Loucy (cell line): ENCODE data around the gene CKLF.

Experiments
- H2AFZ ChIP-seq: fragments of 200-600 bp; sonication (generic); 2 replicates; pipeline ENCODE4 v1.6.0; 2016; ENCODE audit warnings: antibody characterized with exemption, mild to moderate bottlenecking, low read length, moderate library complexity
- H3F3A ChIP-seq: fragments of 200-600 bp; 2 replicates; pipeline ENCODE4 v1.6.0; 2016; ENCODE audit warnings: antibody characterized with exemption, low read depth, mild to moderate bottlenecking
- H3K27me3 ChIP-seq: fragments of 200-600 bp; sonication (generic); 2 replicates; pipeline ENCODE4 v1.6.1; 2014; ENCODE audit warnings: low read length, mild to moderate bottlenecking; ENCODE audit not compliant: insufficient read depth, poor library complexity, severe bottlenecking
- H3K36me3 ChIP-seq: fragments of 200-600 bp; sonication (generic); 2 replicates; pipeline ENCODE4 v1.6.1; 2016; ENCODE audit warnings: low read length; ENCODE audit not compliant: insufficient read depth
- H3K4me1 ChIP-seq: fragments of 200-600 bp; sonication (generic); 2 replicates; pipeline ENCODE4 v1.5.1; 2014; ENCODE audit warnings: low read length, mild to moderate bottlenecking; ENCODE audit not compliant: insufficient read depth, poor library complexity, severe bottlenecking
- H3K4me2 ChIP-seq: fragments of 200-600 bp; sonication (generic); 2 replicates; pipeline ENCODE4 v1.6.0; 2014; ENCODE audit warnings: antibody characterized with exemption, low read length, low read depth, mild to moderate bottlenecking; ENCODE audit not compliant: poor library complexity, severe bottlenecking
- H3K4me3 ChIP-seq: fragments of 200-600 bp; sonication (generic); 2 replicates; pipeline ENCODE4 v1.5.1; 2014; ENCODE audit warnings: low read length, mild to moderate bottlenecking, mixed read lengths; ENCODE audit not compliant: poor library complexity, severe bottlenecking
- H3K79me2 ChIP-seq: fragments of 200-600 bp; sonication (generic); 2 replicates; pipeline ENCODE4 v1.6.1; 2014; ENCODE audit warnings: low read length; ENCODE audit not compliant: insufficient read depth
- H3K9ac ChIP-seq: fragments of 200-600 bp; sonication (generic); 2 replicates; pipeline ENCODE4 v1.6.0; 2014; ENCODE audit warnings: mild to moderate bottlenecking, low read depth, low read length, moderate library complexity; ENCODE audit not compliant: poor library complexity, severe bottlenecking
- H3K9me2 ChIP-seq: fragments of 200-600 bp; sonication (generic); replicated peaks from 2 replicates; pipeline ENCODE4 v1.6.1; 2016; ENCODE audit warnings: low read depth, low read length, mixed read lengths
- H3K9me3 ChIP-seq: fragments of 200-600 bp; sonication (generic); 2 replicates; pipeline ENCODE4 v1.6.1; 2014; ENCODE audit warnings: mild to moderate bottlenecking, antibody characterized with exemption, low read length, low read depth; ENCODE audit not compliant: insufficient read depth
- H4K20me1 ChIP-seq: fragments of 200-600 bp; sonication (generic); 2 replicates; pipeline ENCODE4 v1.6.0; 2014; ENCODE audit warnings: antibody characterized with exemption, low read length, mild to moderate bottlenecking; ENCODE audit not compliant: insufficient read depth, poor library complexity, severe bottlenecking
- CTCF ChIP-seq: fragments of 200-600 bp; sonication (generic); conservative IDR thresholded peaks from 2 replicates; pipeline ENCODE4 v1.5.1; 2014; ENCODE audit warnings: mild to moderate bottlenecking, antibody characterized with exemption, low read length
- EZH2phosphoT487 ChIP-seq: fragments of 200-600 bp; IDR thresholded peaks from 2 replicates; pipeline ENCODE4 v1.6.1; 2018; ENCODE audit warnings: antibody characterized with exemption, mild to moderate bottlenecking, moderate library complexity, borderline replicate concordance

The CKLF gene

GRCh38 chr16:66547101-66547989 is 5.0 kb upstream of the CKLF start:
- no peak for TF ChIP-seq EZH2phosphoT487
- TF ChIP-seq CTCF, result no peak
- H2AFZ ChIP-seq, result no peak overlapping the region
- no peaks in the 10 kb centered on the region for H3K9me2 ChIP-seq
- peaks cover 61% of the 10 kb centered on the region for H3K4me1 ChIP-seq
- H3K4me2 ChIP-seq, result peak overlapping the region; percentile 98
- H4K20me1 ChIP-seq, result no peaks in the 10 kb centered on the region
- H3F3A ChIP-seq, result peaks cover 14% of the 10 kb centered on the region; the same call in 1 of the 2 replicates
- no peaks in the 10 kb centered on the region for H3K27me3 ChIP-seq
- H3K79me2 ChIP-seq, result peaks cover 29% of the 10 kb centered on the region
- H3K4me3 ChIP-seq, result no peak overlapping the region
- H3K9ac ChIP-seq, result peak overlapping the region; percentile 24
- no peaks in the 10 kb centered on the region for H3K36me3 ChIP-seq
- no peaks in the 10 kb centered on the region for H3K9me3 ChIP-seq

- no peak for TF ChIP-seq EZH2phosphoT487
- no peak for TF ChIP-seq CTCF
- Histone ChIP-seq H3K9me2 (no peaks in the 10 kb centered on the region), H2AFZ (no peak overlapping the region), H3K79me2 (peaks cover 35% of the 10 kb centered on the region), H3K27me3 (no peaks in the 10 kb centered on the region), H3K4me3 (peak overlapping the region; percentile 94), H3F3A (peaks cover 14% of the 10 kb centered on the region; the same call in 1 of the 2 replicates), H3K9me3 (no peaks in the 10 kb centered on the region), H3K36me3 (no peaks in the 10 kb centered on the region), H4K20me1 (peaks cover 2% of the 10 kb centered on the region), H3K9ac (peak overlapping the region; percentile 92), H3K4me1 (peaks cover 64% of the 10 kb centered on the region), H3K4me2 (peak overlapping the region; percentile 98)
Measured at GRCh38 chr16:66548068-66548467, 4.3 kb upstream of the CKLF start.

GRCh38 chr16:66548868-66549267 is 3.5 kb upstream of the CKLF start:
- Histone ChIP-seq H3K36me3 (no peaks in the 10 kb centered on the region), H3K27me3 (no peaks in the 10 kb centered on the region), H3K79me2 (peaks cover 43% of the 10 kb centered on the region), H3K9me3 (no peaks in the 10 kb centered on the region), H3K9me2 (no peaks in the 10 kb centered on the region), H3K4me1 (peaks cover 67% of the 10 kb centered on the region), H3K9ac (peak overlapping the region; percentile 92), H3F3A (peaks cover 14% of the 10 kb centered on the region; the same call in 1 of the 2 replicates), H4K20me1 (peaks cover 10% of the 10 kb centered on the region), H3K4me2 (peak overlapping the region; percentile 98), H2AFZ (no peak overlapping the region), H3K4me3 (peak overlapping the region; percentile 94)
- TF ChIP-seq EZH2phosphoT487, result no peak
- no peak for TF ChIP-seq CTCF
